Measurements from ENCODE around the gene BIRC3. TPM values are rescaled to one million over a fixed set of nuclear protein-coding genes. Genes with fewer than 3 reads are reported as not detected.
A peak's percentile ranks its signal among the peaks of the same experiment; 100 is the strongest.

BIRC3 gene
- total and polyA plus RNA-seq, 2 donors (not counting 1 experiment from before 2014, with no cell fraction given) = 107 to 428 TPM

DNA sequence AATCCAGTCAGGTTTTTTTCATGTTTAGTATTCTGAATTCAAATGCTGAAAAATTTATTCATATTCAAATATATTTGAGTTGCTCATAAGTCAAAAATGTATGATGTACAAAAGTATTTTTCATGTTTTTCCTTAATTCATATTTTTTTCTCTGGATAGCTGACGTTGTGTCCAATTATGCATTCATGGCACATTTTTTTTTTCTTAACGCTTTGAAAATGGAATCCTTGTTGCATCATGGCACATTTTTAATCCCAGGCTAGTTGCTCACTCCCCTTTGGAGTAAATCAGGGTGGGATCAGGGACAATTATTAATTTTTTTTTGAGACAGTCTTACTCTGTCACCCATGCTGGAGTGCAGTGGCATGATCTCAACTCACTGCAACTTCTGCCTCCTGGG lies 14.1 kb downstream of the BIRC3 start:
- no peak for ATAC-seq (ENCODE audit: low read depth)
- no peak for DNase-seq
- no peaks in the 10 kb centered on the region for H3K27me3 Mint-ChIP-seq
- H2AFZ ChIP-seq (ENCODE audit: insufficient read depth, low read depth, low read length, poor library complexity, severe bottlenecking) = no peak overlapping the region
- H3K4me1 ChIP-seq (ENCODE audit: control insufficient read depth in 2 of 2, insufficient read depth in 2 of 2, low read length in 2 of 2) = peaks cover 8 to 10% of the 10 kb centered on the region in 2 donors
- no peaks in the 10 kb centered on the region for H3K9me3 Mint-ChIP-seq (ENCODE audit: insufficient read depth)
- no peak for TF ChIP-seq EZH2 (IDR thresholded peaks at IDR 0.05; ENCODE audit: borderline replicate concordance, insufficient read depth, low read depth, low read length, poor library complexity, severe bottlenecking)
- TF ChIP-seq, protein P1, sequence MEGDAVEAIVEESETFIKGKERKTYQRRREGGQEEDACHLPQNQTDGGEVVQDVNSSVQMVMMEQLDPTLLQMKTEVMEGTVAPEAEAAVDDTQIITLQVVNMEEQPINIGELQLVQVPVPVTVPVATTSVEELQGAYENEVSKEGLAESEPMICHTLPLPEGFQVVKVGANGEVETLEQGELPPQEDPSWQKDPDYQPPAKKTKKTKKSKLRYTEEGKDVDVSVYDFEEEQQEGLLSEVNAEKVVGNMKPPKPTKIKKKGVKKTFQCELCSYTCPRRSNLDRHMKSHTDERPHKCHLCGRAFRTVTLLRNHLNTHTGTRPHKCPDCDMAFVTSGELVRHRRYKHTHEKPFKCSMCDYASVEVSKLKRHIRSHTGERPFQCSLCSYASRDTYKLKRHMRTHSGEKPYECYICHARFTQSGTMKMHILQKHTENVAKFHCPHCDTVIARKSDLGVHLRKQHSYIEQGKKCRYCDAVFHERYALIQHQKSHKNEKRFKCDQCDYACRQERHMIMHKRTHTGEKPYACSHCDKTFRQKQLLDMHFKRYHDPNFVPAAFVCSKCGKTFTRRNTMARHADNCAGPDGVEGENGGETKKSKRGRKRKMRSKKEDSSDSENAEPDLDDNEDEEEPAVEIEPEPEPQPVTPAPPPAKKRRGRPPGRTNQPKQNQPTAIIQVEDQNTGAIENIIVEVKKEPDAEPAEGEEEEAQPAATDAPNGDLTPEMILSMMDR (IDR thresholded peaks at IDR 0.05) = no peak
- peaks cover 22% of the 10 kb centered on the region for H3K79me2 ChIP-seq (ENCODE audit: control insufficient read depth, insufficient read depth, low read length)
- H3K4me1 Mint-ChIP-seq = peaks cover 31% of the 10 kb centered on the region
- peaks cover 39 to 97% of the 10 kb centered on the region in 2 experiments for H3K36me3 ChIP-seq (replicated peaks in 1 of 2; ENCODE audit: control extremely low read depth in 1 of 2, control insufficient read depth in 1 of 2, extremely low read depth in 1 of 2, insufficient read depth in 2 of 2, low read length in 1 of 2)
- CTCF ChIA-PET = interaction anchor here (1.1 to 2.6 kb wide), 5 partner anchors 11 to 282 kb away, joined by 3 to 11 read pairs (median 6); no protein-coding TSS in a partner anchor
- POLR2A ChIA-PET = no interaction called here
- H3K4me3 ChIP-seq (ENCODE audit: control extremely low read depth in 1 of 5, extremely low read depth in 1 of 5, insufficient read depth in 1 of 5, low read depth in 2 of 5, low read length in 4 of 5) = no peak overlapping the region
- no peak overlapping the region for H3K4me2 ChIP-seq (replicated peaks; ENCODE audit: low read depth, low read length, poor library complexity, severe bottlenecking)
- 100% methylated on average over 1 of the region's 2 CpGs for WGBS (ENCODE audit: insufficient coverage)
- intact Hi-C loops (cut with micrococcal nuclease) = no loop called here
- H3K9ac ChIP-seq (ENCODE audit: low read length) = no peak overlapping the region
- H3K4me3 Mint-ChIP-seq = no peak overlapping the region
- peak overlapping the region in 1 of 2 donors; percentile 64 for H3K27ac ChIP-seq (ENCODE audit: low read length in 2 of 2)
- H3K9me3 ChIP-seq (ENCODE audit: control extremely low read depth in 1 of 3, control insufficient read depth in 2 of 3, insufficient read depth in 1 of 3, low read length in 2 of 3) = no peaks in the 10 kb centered on the region
- no peaks in the 10 kb centered on the region for H3K27me3 ChIP-seq (replicated peaks in 1 of 4; ENCODE audit: control extremely low read depth in 1 of 4, control insufficient read depth in 3 of 4, insufficient read depth in 4 of 4, low read length in 3 of 4)
- peaks cover 79% of the 10 kb centered on the region for H4K20me1 ChIP-seq (ENCODE audit: control insufficient read depth, insufficient read depth, low read length, poor library complexity, severe bottlenecking)
- H3K27ac Mint-ChIP-seq = no peak overlapping the region

DNA sequence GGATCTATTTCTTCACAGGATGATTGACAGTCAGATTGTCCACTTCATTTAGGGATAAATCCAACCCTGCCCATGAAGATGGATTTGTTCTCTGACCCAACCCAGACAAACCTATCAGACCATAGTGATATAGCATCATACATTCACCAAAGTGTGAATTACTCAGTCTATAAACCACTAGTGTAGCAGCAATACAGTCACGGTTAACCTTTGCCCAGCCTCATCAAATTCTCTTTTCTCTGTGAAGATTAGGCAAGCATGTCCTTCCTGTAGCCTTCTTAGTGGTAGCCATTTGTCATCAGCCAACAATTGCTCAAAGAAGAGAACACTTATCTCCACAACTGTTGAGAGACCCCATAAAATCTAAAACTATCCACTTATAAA lies 15.3 kb downstream of the BIRC3 start:
- Mint-ChIP-seq H3K9me3 (ENCODE audit: insufficient read depth) (no peaks in the 10 kb centered on the region), H3K4me1 (peaks cover 26% of the 10 kb centered on the region), H3K27me3 (no peaks in the 10 kb centered on the region), H3K4me3 (no peak overlapping the region), H3K27ac (peak overlapping the region; percentile 47)
- no peak overlapping the region for H3K4me3 ChIP-seq (ENCODE audit: control extremely low read depth in 1 of 5, extremely low read depth in 1 of 5, insufficient read depth in 1 of 5, low read depth in 2 of 5, low read length in 4 of 5)
- no peaks in the 10 kb centered on the region for H3K27me3 ChIP-seq (replicated peaks in 1 of 4; ENCODE audit: control extremely low read depth in 1 of 4, control insufficient read depth in 3 of 4, insufficient read depth in 4 of 4, low read length in 3 of 4)
- WGBS (ENCODE audit: insufficient coverage) = no CpG with 5 or more reads among the region's 1 CpG
- peaks cover 0 to 3% of the 10 kb centered on the region in 2 donors for H3K4me1 ChIP-seq (ENCODE audit: control insufficient read depth in 2 of 2, insufficient read depth in 2 of 2, low read length in 2 of 2)
- no peak overlapping the region for H3K4me2 ChIP-seq (replicated peaks; ENCODE audit: low read depth, low read length, poor library complexity, severe bottlenecking)
- DNase-seq (no peak), ATAC-seq (ENCODE audit: low read depth) (no peak)
- ChIA-PET CTCF (interaction anchor here (0.9 to 5.4 kb wide), 8 partner anchors 9 to 334 kb away, joined by 3 to 24 read pairs (median 7); no protein-coding TSS in a partner anchor), POLR2A (interaction anchor here (0.9 kb wide), 1 partner anchor 9 kb away, joined by 3 read pairs; no protein-coding TSS in a partner anchor)
- peaks cover 40 to 97% of the 10 kb centered on the region in 2 experiments for H3K36me3 ChIP-seq (replicated peaks in 1 of 2; ENCODE audit: control extremely low read depth in 1 of 2, control insufficient read depth in 1 of 2, extremely low read depth in 1 of 2, insufficient read depth in 2 of 2, low read length in 1 of 2)
- intact Hi-C loops (cut with micrococcal nuclease) = no loop called here
- H3K9me3 ChIP-seq (ENCODE audit: control extremely low read depth in 1 of 3, control insufficient read depth in 2 of 3, insufficient read depth in 1 of 3, low read length in 2 of 3) = no peaks in the 10 kb centered on the region
- H4K20me1 ChIP-seq (ENCODE audit: control insufficient read depth, insufficient read depth, low read length, poor library complexity, severe bottlenecking) = peaks cover 66% of the 10 kb centered on the region
- peaks cover 15% of the 10 kb centered on the region for H3K79me2 ChIP-seq (ENCODE audit: control insufficient read depth, insufficient read depth, low read length)
- no peak overlapping the region for H3K9ac ChIP-seq (ENCODE audit: low read length)
- TF ChIP-seq EZH2 (IDR thresholded peaks at IDR 0.05; ENCODE audit: borderline replicate concordance, insufficient read depth, low read depth, low read length, poor library complexity, severe bottlenecking) = no peak
- TF ChIP-seq, protein P1 (IDR thresholded peaks at IDR 0.05) = no peak
- H3K27ac ChIP-seq (ENCODE audit: low read length in 2 of 2) = peak overlapping the region in 1 of 2 donors; percentile 64
- H2AFZ ChIP-seq (ENCODE audit: insufficient read depth, low read depth, low read length, poor library complexity, severe bottlenecking) = no peak overlapping the region

Measured in B cell (primary cell).